ENCODE measurements around the gene NHSL2. TPM values are rescaled to one million over a fixed set of nuclear protein-coding genes. Genes with fewer than 3 reads are reported as not detected.

The NHSL2 gene
- total RNA-seq, 1 donor from 2014 or later = 0.29 TPM

DNA sequence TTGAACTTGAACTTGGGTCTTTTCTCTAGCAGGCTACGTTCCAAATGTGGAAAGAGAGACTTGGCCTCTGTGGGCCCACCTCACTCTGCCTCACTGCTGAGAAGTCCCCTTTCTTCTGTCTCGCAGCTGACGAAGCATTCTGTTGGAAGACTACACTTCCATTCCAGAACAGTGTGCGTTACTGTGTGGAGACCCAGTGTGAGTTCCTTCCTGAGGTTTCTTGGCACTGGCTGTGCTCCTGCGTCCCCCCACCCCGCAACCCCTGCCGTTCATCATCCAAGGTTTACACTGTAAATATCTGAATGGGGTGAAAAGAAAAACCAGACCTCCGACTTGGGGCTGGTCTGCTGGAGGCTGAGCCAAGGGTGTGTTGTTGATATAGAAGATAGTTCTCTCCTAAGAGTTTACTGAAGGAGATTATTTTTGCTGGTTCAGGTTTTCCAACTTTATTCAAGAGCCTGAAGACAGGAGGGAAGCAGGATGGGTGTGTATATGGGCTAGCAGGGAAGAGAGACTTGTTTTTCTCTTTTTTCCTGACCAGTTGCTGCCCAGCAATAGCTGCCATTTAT is 34.7 kb downstream of the NHSL2 start:
- ATAC-seq (ENCODE audit: low read depth) (no peak), DNase-seq (no peak)
- intact Hi-C loops (cut with micrococcal nuclease) = no loop called here
- TF ChIP-seq, protein P1, sequence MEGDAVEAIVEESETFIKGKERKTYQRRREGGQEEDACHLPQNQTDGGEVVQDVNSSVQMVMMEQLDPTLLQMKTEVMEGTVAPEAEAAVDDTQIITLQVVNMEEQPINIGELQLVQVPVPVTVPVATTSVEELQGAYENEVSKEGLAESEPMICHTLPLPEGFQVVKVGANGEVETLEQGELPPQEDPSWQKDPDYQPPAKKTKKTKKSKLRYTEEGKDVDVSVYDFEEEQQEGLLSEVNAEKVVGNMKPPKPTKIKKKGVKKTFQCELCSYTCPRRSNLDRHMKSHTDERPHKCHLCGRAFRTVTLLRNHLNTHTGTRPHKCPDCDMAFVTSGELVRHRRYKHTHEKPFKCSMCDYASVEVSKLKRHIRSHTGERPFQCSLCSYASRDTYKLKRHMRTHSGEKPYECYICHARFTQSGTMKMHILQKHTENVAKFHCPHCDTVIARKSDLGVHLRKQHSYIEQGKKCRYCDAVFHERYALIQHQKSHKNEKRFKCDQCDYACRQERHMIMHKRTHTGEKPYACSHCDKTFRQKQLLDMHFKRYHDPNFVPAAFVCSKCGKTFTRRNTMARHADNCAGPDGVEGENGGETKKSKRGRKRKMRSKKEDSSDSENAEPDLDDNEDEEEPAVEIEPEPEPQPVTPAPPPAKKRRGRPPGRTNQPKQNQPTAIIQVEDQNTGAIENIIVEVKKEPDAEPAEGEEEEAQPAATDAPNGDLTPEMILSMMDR (IDR thresholded peaks at IDR 0.05) = no peak
- H3K4me3 Mint-ChIP-seq = no peak overlapping the region
- H3K36me3 Mint-ChIP-seq (ENCODE audit: low read depth) = no peaks in the 10 kb centered on the region
- H3K4me1 Mint-ChIP-seq = no peaks in the 10 kb centered on the region
- ChIA-PET CTCF (no interaction called here), POLR2A (no interaction called here)
- H3K9me3 Mint-ChIP-seq = no peaks in the 10 kb centered on the region
- peaks cover 5% of the 10 kb centered on the region for H3K27me3 Mint-ChIP-seq
- H3K27ac Mint-ChIP-seq = no peak overlapping the region

DNA sequence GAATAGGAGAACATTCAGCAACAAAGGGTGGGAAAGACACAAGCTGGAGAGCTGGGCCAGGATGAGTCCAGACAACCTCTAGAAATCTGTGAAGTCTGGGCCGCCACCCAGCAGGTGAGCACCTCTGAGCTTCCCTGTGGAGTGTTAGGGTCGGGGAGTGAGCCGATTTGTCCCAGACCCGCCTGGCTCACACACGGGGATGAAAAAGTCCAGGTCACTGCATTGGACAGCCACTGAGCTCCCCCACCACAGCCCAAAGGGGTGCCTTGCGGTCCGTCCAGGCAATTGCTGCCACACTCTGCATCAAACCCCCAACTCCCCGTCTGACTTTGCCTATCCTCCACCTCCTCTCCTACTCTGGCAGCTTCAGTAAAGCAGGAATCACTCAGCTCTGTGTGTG is 38.7 kb downstream of the NHSL2 start:
- Mint-ChIP-seq H3K9me3 (no peaks in the 10 kb centered on the region), H3K36me3 (ENCODE audit: low read depth) (no peaks in the 10 kb centered on the region), H3K27me3 (peaks cover 6% of the 10 kb centered on the region), H3K4me1 (no peaks in the 10 kb centered on the region), H3K4me3 (no peak overlapping the region), H3K27ac (no peak overlapping the region)
- POLR2A ChIA-PET = no interaction called here
- TF ChIP-seq, protein P1 (IDR thresholded peaks at IDR 0.05) = no peak
- DNase-seq (no peak), ATAC-seq (ENCODE audit: low read depth) (no peak)
- intact Hi-C loops (cut with micrococcal nuclease) = no loop called here
- CTCF ChIA-PET = no interaction called here

DNA sequence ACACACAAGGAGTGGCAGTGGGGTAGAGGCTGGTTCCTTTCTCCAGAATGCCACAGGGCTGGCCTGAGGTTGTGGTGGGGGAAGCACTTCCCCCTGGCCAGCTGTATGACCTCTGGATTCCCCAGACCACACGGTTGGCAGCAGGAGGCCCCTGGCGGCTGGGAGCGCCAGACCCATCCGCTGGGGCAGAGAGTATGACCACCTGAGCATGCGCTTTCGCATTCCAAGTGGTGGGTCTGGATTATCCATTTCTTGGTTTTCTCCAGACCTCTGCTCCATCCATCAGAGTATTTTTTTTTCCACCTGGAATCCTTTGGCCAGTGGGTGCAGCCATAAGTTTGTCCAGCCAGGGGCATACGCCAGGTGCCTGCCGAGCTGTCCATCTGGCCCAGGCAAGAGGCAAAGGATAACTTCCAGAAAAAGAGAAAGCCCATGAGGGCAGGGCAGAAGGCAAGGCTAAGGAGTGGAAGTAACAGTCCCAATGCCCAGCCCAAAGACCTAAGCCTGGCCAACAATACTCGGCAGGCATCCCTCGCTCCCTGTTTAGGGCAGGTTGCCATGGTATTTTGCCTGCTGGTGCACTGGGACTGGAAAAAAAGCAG is 39.3 kb downstream of the NHSL2 start:
- intact Hi-C loops (cut with micrococcal nuclease) = no loop called here
- DNase-seq (no peak), ATAC-seq (ENCODE audit: low read depth) (no peak)
- Mint-ChIP-seq H3K27ac (no peak overlapping the region), H3K27me3 (peaks cover 6% of the 10 kb centered on the region), H3K9me3 (no peaks in the 10 kb centered on the region), H3K4me3 (no peak overlapping the region), H3K4me1 (no peaks in the 10 kb centered on the region), H3K36me3 (ENCODE audit: low read depth) (no peaks in the 10 kb centered on the region)
- TF ChIP-seq, protein P1 (IDR thresholded peaks at IDR 0.05) = no peak
- POLR2A ChIA-PET = no interaction called here
- CTCF ChIA-PET = no interaction called here

DNA sequence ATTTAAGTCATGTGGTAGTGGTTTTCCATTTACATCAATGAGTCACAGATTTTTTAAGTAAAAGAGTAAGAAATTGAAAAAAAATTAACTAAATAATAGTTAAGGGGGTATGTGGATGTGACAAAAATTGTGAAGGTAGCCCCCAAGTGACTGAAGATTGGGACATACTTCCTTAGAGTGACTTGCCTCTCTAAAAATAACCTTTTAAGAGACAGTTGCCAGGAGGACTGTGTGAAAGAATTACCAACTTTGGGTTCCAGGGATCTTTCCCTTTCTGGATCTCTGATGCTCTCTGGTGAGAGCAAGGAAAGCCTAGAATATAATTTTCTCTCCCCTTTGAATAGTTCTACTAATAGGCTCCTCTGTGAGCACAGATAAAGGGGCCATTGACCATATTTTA is 42.7 kb downstream of the NHSL2 start:
- ATAC-seq (ENCODE audit: low read depth) (no peak), DNase-seq (no peak)
- H3K4me1 Mint-ChIP-seq = no peaks in the 10 kb centered on the region
- no peak overlapping the region for H3K27ac Mint-ChIP-seq
- CTCF ChIA-PET = no interaction called here
- H3K36me3 Mint-ChIP-seq (ENCODE audit: low read depth) = no peaks in the 10 kb centered on the region
- intact Hi-C loops (cut with micrococcal nuclease) = no loop called here
- no peaks in the 10 kb centered on the region for H3K9me3 Mint-ChIP-seq
- peaks cover 1% of the 10 kb centered on the region for H3K27me3 Mint-ChIP-seq
- TF ChIP-seq, protein P1 (IDR thresholded peaks at IDR 0.05) = no peak
- POLR2A ChIA-PET = no interaction called here
- no peak overlapping the region for H3K4me3 Mint-ChIP-seq

DNA sequence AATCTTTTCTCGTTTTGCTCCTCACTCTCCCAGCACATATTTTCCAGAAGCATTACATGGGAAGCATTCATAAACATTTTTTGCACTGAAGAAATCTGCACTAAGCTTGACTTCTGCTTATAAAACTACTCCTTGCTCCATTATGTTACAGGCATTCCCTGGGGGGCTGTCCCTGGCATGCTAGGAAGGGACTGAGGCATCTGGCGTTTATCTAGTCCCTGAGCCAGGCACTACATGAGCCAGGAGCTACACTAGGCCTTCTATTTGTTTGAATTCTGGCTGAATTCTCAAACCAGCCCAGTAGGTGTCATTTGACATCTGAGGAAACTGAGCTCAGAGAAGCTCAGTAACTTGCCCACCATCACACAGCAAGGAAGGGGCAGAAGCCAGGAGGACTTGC is 43.3 kb downstream of the NHSL2 start:
- no peaks in the 10 kb centered on the region for H3K9me3 Mint-ChIP-seq
- H3K4me3 Mint-ChIP-seq = no peak overlapping the region
- no peak overlapping the region for H3K27ac Mint-ChIP-seq
- DNase-seq (no peak), ATAC-seq (ENCODE audit: low read depth) (no peak)
- no peaks in the 10 kb centered on the region for H3K36me3 Mint-ChIP-seq (ENCODE audit: low read depth)
- no peaks in the 10 kb centered on the region for H3K4me1 Mint-ChIP-seq
- H3K27me3 Mint-ChIP-seq = peaks cover 1% of the 10 kb centered on the region
- ChIA-PET CTCF (no interaction called here), POLR2A (no interaction called here)
- intact Hi-C loops (cut with micrococcal nuclease) = no loop called here
- TF ChIP-seq, protein P1 (IDR thresholded peaks at IDR 0.05) = no peak
